HUES64 (cell line): Measurements from ENCODE around the gene RAB3IL1.

Source experiments
- H3K27ac ChIP-seq: 2 replicates; pipeline ENCODE4 v1.7.0; 2013; ENCODE audit warnings: low read depth, low read length, inconsistent platforms
- H3K27me3 ChIP-seq: 2 replicates; pipeline ENCODE4 v1.6.1; 2013; ENCODE audit warnings: mild to moderate bottlenecking, low read length; ENCODE audit not compliant: insufficient read depth
- H3K36me3 ChIP-seq: 2 replicates; pipeline ENCODE4 v1.6.1; 2013; ENCODE audit warnings: mild to moderate bottlenecking, low read length; ENCODE audit not compliant: insufficient read depth
- H3K4me1 ChIP-seq: 2 replicates; pipeline ENCODE4 v1.6.1; 2013; ENCODE audit warnings: mild to moderate bottlenecking, low read length, moderate library complexity; ENCODE audit not compliant: insufficient read depth
- H3K4me3 ChIP-seq: 2 replicates; pipeline ENCODE4 v1.5.1; 2013; ENCODE audit warnings: mild to moderate bottlenecking, low read length, moderate library complexity
- H3K9ac ChIP-seq: 2 replicates; pipeline ENCODE4 v1.6.1; 2013; ENCODE audit warnings: mild to moderate bottlenecking, low read depth, low read length
- H3K9me3 ChIP-seq: 2 replicates; pipeline ENCODE4 v1.6.1; 2013; ENCODE audit warnings: low read depth, low read length; ENCODE audit not compliant: insufficient read depth
- WGBS: fragments of 150-250, 120-280 bp; methylation state at CpG from one replicate; pipeline ENCODE4 v1.1.7; 2013; ENCODE audit warnings: missing lambda C conversion rate; 5-methylcytosine and 5-hydroxymethylcytosine counted together

Gene RAB3IL1

GRCh38 chr11:61928606-61929005 is 11.2 kb upstream of the RAB3IL1 start:
- Histone ChIP-seq H3K9ac (no peak overlapping the region), H3K27me3 (no peaks in the 10 kb centered on the region), H3K27ac (no peak overlapping the region), H3K4me3 (no peak overlapping the region), H3K36me3 (no peaks in the 10 kb centered on the region), H3K9me3 (peaks cover 6% of the 10 kb centered on the region), H3K4me1 (peaks cover 6% of the 10 kb centered on the region; the same call in 1 of the 2 replicates)

GRCh38 chr11:61927501-61927900 is 10.1 kb upstream of the RAB3IL1 start:
- Histone ChIP-seq H3K27me3 (no peaks in the 10 kb centered on the region), H3K9ac (no peak overlapping the region), H3K9me3 (no peaks in the 10 kb centered on the region), H3K27ac (no peak overlapping the region), H3K36me3 (no peaks in the 10 kb centered on the region), H3K4me1 (peaks cover 17% of the 10 kb centered on the region), H3K4me3 (no peak overlapping the region)
- WGBS = 93% methylated on average over 1 of the region's 1 CpG

GRCh38 chr11:61926235-61926634 is 8.9 kb upstream of the RAB3IL1 start:
- 91% methylated on average over 3 of the region's 3 CpGs for WGBS
- no peak overlapping the region for H3K9ac ChIP-seq
- no peak overlapping the region for H3K27ac ChIP-seq
- peaks cover 17% of the 10 kb centered on the region for H3K4me1 ChIP-seq
- no peaks in the 10 kb centered on the region for H3K9me3 ChIP-seq
- H3K36me3 ChIP-seq = no peaks in the 10 kb centered on the region
- H3K4me3 ChIP-seq = no peak overlapping the region
- no peaks in the 10 kb centered on the region for H3K27me3 ChIP-seq

- Histone ChIP-seq H3K4me1 (peaks cover 17% of the 10 kb centered on the region), H3K9me3 (no peaks in the 10 kb centered on the region), H3K36me3 (no peaks in the 10 kb centered on the region), H3K4me3 (no peak overlapping the region), H3K27me3 (no peaks in the 10 kb centered on the region), H3K9ac (no peak overlapping the region), H3K27ac (no peak overlapping the region)
- WGBS = 88% methylated on average over 2 of the region's 2 CpGs
Measured at GRCh38 chr11:61925736-61926135, 8.4 kb upstream of the RAB3IL1 start.

GRCh38 chr11:61924064-61924455 is 6.7 kb upstream of the RAB3IL1 start:
- Histone ChIP-seq H3K9ac (no peak overlapping the region), H3K27me3 (no peaks in the 10 kb centered on the region; the same call in 1 of the 2 replicates), H3K9me3 (no peaks in the 10 kb centered on the region), H3K4me3 (no peak overlapping the region), H3K27ac (peak overlapping the region; percentile 78; the same call in 1 of the 2 replicates), H3K4me1 (peaks cover 17% of the 10 kb centered on the region), H3K36me3 (no peaks in the 10 kb centered on the region)
- 85% methylated on average over 6 of the region's 6 CpGs for WGBS

- H3K4me1 ChIP-seq = peaks cover 17% of the 10 kb centered on the region
- no peak overlapping the region for H3K4me3 ChIP-seq
- no peak overlapping the region for H3K9ac ChIP-seq
- H3K27me3 ChIP-seq = peaks cover 6% of the 10 kb centered on the region
- WGBS = 38% methylated on average over 18 of the region's 18 CpGs
- no peaks in the 10 kb centered on the region for H3K9me3 ChIP-seq
- H3K27ac ChIP-seq = peak overlapping the region; percentile 78; the same call in 1 of the 2 replicates
- H3K36me3 ChIP-seq = no peaks in the 10 kb centered on the region
Measured at GRCh38 chr11:61923166-61924063, 6.0 kb upstream of the RAB3IL1 start.

- Histone ChIP-seq H3K27me3 (peaks cover 15% of the 10 kb centered on the region), H3K27ac (no peak overlapping the region), H3K9ac (no peak overlapping the region), H3K4me3 (no peak overlapping the region), H3K9me3 (no peaks in the 10 kb centered on the region), H3K4me1 (peaks cover 17% of the 10 kb centered on the region), H3K36me3 (no peaks in the 10 kb centered on the region)
- WGBS = 66% methylated on average over 6 of the region's 6 CpGs
Measured at GRCh38 chr11:61922539-61922938, 5.2 kb upstream of the RAB3IL1 start.

- Histone ChIP-seq H3K9me3 (no peaks in the 10 kb centered on the region), H3K27me3 (peaks cover 25% of the 10 kb centered on the region), H3K27ac (no peak overlapping the region), H3K4me1 (peaks cover 17% of the 10 kb centered on the region), H3K36me3 (no peaks in the 10 kb centered on the region), H3K4me3 (no peak overlapping the region), H3K9ac (no peak overlapping the region)
- 92% methylated on average over 3 of the region's 3 CpGs for WGBS
Measured at GRCh38 chr11:61921446-61921845, 4.1 kb upstream of the RAB3IL1 start.

GRCh38 chr11:61919705-61920631 is 2.6 kb upstream of the RAB3IL1 start:
- H3K9ac ChIP-seq = no peak overlapping the region
- H3K9me3 ChIP-seq = no peaks in the 10 kb centered on the region
- peaks cover 28% of the 10 kb centered on the region for H3K27me3 ChIP-seq
- H3K4me1 ChIP-seq = peaks cover 17% of the 10 kb centered on the region
- WGBS = 89% methylated on average over 13 of the region's 13 CpGs
- no peaks in the 10 kb centered on the region for H3K36me3 ChIP-seq
- no peak overlapping the region for H3K27ac ChIP-seq
- no peak overlapping the region for H3K4me3 ChIP-seq

GRCh38 chr11:61918938-61919704 is 1.8 kb upstream of the RAB3IL1 start:
- H3K4me1 ChIP-seq = peaks cover 16% of the 10 kb centered on the region
- H3K27ac ChIP-seq = no peak overlapping the region

More at GRCh38 chr11:61918938-61919704, 1.8 kb upstream of the RAB3IL1 start:
- Histone ChIP-seq H3K4me3 (no peak overlapping the region), H3K27me3 (peaks cover 28% of the 10 kb centered on the region), H3K9ac (no peak overlapping the region), H3K9me3 (no peaks in the 10 kb centered on the region), H3K36me3 (no peaks in the 10 kb centered on the region)
- WGBS = 90% methylated on average over 6 of the region's 6 CpGs
